HTR-8/SVneo (cell line): Measurements from ENCODE around the gene MAPK8.
"Not testable (repeated sequence)": the region's sequence is repeated elsewhere in the genome, so short reads cannot be mapped to it uniquely, and the experiment has no call there.

Source experiments
- DNase-seq: peaks from one replicate; pipeline ENCODE4 v3.0.0; 2011; ENCODE audit warnings: low spot score, mixed read lengths; ENCODE audit not compliant: insufficient read length
- FAIRE-seq: peaks from 2 replicates; lab custom pipeline; 2011; peaks lifted over from hg19 to GRCh38; lab: Jason Lieb, UNC

Gene MAPK8

GRCh38 chr10:48410503-48410902 lies 104.0 kb downstream of the MAPK8 start:
- DNase-seq (no peak), FAIRE-seq (no peak)

- DNase-seq (no peak), FAIRE-seq (no peak)
Observed at GRCh38 chr10:48411510-48411909, 105.0 kb downstream of the MAPK8 start.

GRCh38 chr10:48412081-48412480 lies 105.6 kb downstream of the MAPK8 start:
- no peak for FAIRE-seq
- DNase-seq = no peak

GRCh38 chr10:48412933-48413332 lies 106.5 kb downstream of the MAPK8 start:
- no peak for DNase-seq
- no peak for FAIRE-seq

GRCh38 chr10:48414160-48414559 lies 107.7 kb downstream of the MAPK8 start:
- no peak for FAIRE-seq

GRCh38 chr10:48414778-48415177 lies 108.3 kb downstream of the MAPK8 start:
- FAIRE-seq (no peak), DNase-seq (no peak)

More at GRCh38 chr10:48414160-48414559, 107.7 kb downstream of the MAPK8 start:
- DNase-seq = no peak

GRCh38 chr10:48416584-48417232 lies 110.2 kb downstream of the MAPK8 start:
- FAIRE-seq = no peak
- no peak for DNase-seq

GRCh38 chr10:48417374-48417773 lies 110.9 kb downstream of the MAPK8 start:
- no peak for DNase-seq
- FAIRE-seq = no peak

- DNase-seq = no peak
- FAIRE-seq = no peak
Observed at GRCh38 chr10:48418189-48418788, 111.8 kb downstream of the MAPK8 start.

GRCh38 chr10:48419714-48420113 lies 113.2 kb downstream of the MAPK8 start:
- DNase-seq (no peak), FAIRE-seq (no peak)

- DNase-seq, FAIRE-seq: not testable (repeated sequence)
Observed at GRCh38 chr10:48421862-48422261, 115.4 kb downstream of the MAPK8 start.

GRCh38 chr10:48423884-48424283 lies 117.4 kb downstream of the MAPK8 start:
- FAIRE-seq = no peak
- DNase-seq = no peak

GRCh38 chr10:48428896-48429295 lies 122.4 kb downstream of the MAPK8 start:
- DNase-seq (no peak), FAIRE-seq (no peak)

- DNase-seq = no peak
Observed at GRCh38 chr10:48429309-48429708, 122.8 kb downstream of the MAPK8 start.

GRCh38 chr10:48430402-48430993 lies 124.0 kb downstream of the MAPK8 start:
- FAIRE-seq = no peak
- DNase-seq = no peak

More at GRCh38 chr10:48429309-48429708, 122.8 kb downstream of the MAPK8 start:
- FAIRE-seq = no peak

GRCh38 chr10:48431871-48432270 lies 125.4 kb downstream of the MAPK8 start:
- DNase-seq = no peak
- FAIRE-seq = no peak

- DNase-seq = no peak
- no peak for FAIRE-seq
Observed at GRCh38 chr10:48437546-48437945, 131.1 kb downstream of the MAPK8 start.

GRCh38 chr10:48439031-48439430 lies 132.6 kb downstream of the MAPK8 start:
- DNase-seq = no peak
- no peak for FAIRE-seq

GRCh38 chr10:48439581-48440041 lies 133.1 kb downstream of the MAPK8 start:
- DNase-seq (no peak), FAIRE-seq (no peak)

- DNase-seq = no peak
- no peak for FAIRE-seq
Observed at GRCh38 chr10:48440771-48441170, 134.3 kb downstream of the MAPK8 start.

- DNase-seq = no peak
- no peak for FAIRE-seq
Observed at GRCh38 chr10:48442090-48442808, 135.8 kb downstream of the MAPK8 start.
